HEK293 (cell line): ENCODE data around the gene SLC25A39.

Experiments
- CTCF ChIA-PET: fragments of 350-600 bp; formaldehyde crosslinking; extraction: SDS; loops from one replicate; lab custom pipeline; 2021; ENCODE audit warnings: antibody characterized with exemption; lab: Yijun Ruan, JAX
- POLR2A ChIA-PET: fragments of 300-600 bp; formaldehyde crosslinking; extraction: SDS; loops from one replicate; lab custom pipeline; 2020; ENCODE audit warnings: antibody characterized with exemption, inconsistent platforms; lab: Yijun Ruan, JAX
- H3K27ac ChIP-seq: fragments of 200-500 bp; sonication (Bioruptor generic); 2 replicates; pipeline ENCODE4 v1.5.1; 2014; ENCODE audit warnings: low read depth, low read length, control low read depth, inconsistent platforms; ENCODE audit errors: extremely low read depth
- H3K36me3 ChIP-seq, 2 experiments: fragments of 200-500 bp in 1 of 2; sonication (Bioruptor generic) in 1 of 2; 1 replicate in 1 of 2; 2 replicates in 1 of 2; pipeline ENCODE4 v1.5.1; 2014 to 2017; ENCODE audit warnings: inconsistent platforms in 2 of 2, low read length in 2 of 2; ENCODE audit not compliant: control insufficient read depth in 2 of 2, insufficient read depth in 1 of 2
- H3K4me1 ChIP-seq: fragments of 200-500 bp; sonication (Bioruptor generic); 2 replicates; pipeline ENCODE4 v1.5.1; 2014; ENCODE audit warnings: mild to moderate bottlenecking, low read length, inconsistent platforms; ENCODE audit not compliant: control insufficient read depth, insufficient read depth
- H3K4me3 ChIP-seq: 2 replicates; pipeline ENCODE4 v1.5.1; 2011; ENCODE audit warnings: low read depth, mild to moderate bottlenecking, control low read depth, low read length, moderate library complexity
- H3K9me3 ChIP-seq: fragments of 200-500 bp; sonication (Bioruptor generic); 2 replicates; pipeline ENCODE4 v1.5.1; 2014; ENCODE audit warnings: low read depth, low read length, inconsistent platforms; ENCODE audit not compliant: control insufficient read depth, insufficient read depth
- HIC1 ChIP-seq: fragments of 450-650 bp; formaldehyde crosslinking; IDR thresholded peaks from 2 replicates; pipeline ENCODE4 v1.5.1; 2016; ENCODE audit warnings: missing biosample characterization, missing genetic modification characterization
- KLF8 ChIP-seq: fragments of 450-650 bp; formaldehyde crosslinking; IDR thresholded peaks from 2 replicates; pipeline ENCODE4 v1.5.1; 2016; ENCODE audit warnings: missing biosample characterization, missing genetic modification characterization
- MZF1 ChIP-seq: fragments of 450-650 bp; formaldehyde crosslinking; IDR thresholded peaks from 2 replicates; pipeline ENCODE4 v1.5.1; 2017; ENCODE audit warnings: missing biosample characterization, missing genetic modification characterization, borderline replicate concordance
- OVOL3 ChIP-seq: fragments of 450-650 bp; formaldehyde crosslinking; IDR thresholded peaks from 2 replicates; pipeline ENCODE4 v1.5.1; 2016; ENCODE audit warnings: missing biosample characterization, missing genetic modification characterization
- SALL2 ChIP-seq: fragments of 450-650 bp; formaldehyde crosslinking; IDR thresholded peaks from 2 replicates; pipeline ENCODE4 v1.5.0; 2017; ENCODE audit warnings: missing biosample characterization, mild to moderate bottlenecking, missing genetic modification characterization, borderline replicate concordance
- SP2 ChIP-seq: fragments of 450-650 bp; formaldehyde crosslinking; IDR thresholded peaks from 2 replicates; pipeline ENCODE4 v1.5.1; 2016; ENCODE audit warnings: missing biosample characterization, missing genetic modification characterization
- ZBTB17 ChIP-seq: fragments of 450-650 bp; formaldehyde crosslinking; IDR thresholded peaks from 2 replicates; pipeline ENCODE4 v1.5.1; 2016; ENCODE audit warnings: missing biosample characterization, missing genetic modification characterization
- ZBTB20 ChIP-seq: fragments of 450-650 bp; formaldehyde crosslinking; IDR thresholded peaks from 2 replicates; pipeline ENCODE4 v1.5.1; 2016; ENCODE audit warnings: missing biosample characterization, missing genetic modification characterization
- ZFHX2 ChIP-seq: fragments of 450-650 bp; formaldehyde crosslinking; conservative IDR thresholded peaks from 2 replicates; pipeline ENCODE4 v1.5.1; 2016; ENCODE audit warnings: missing biosample characterization, missing genetic modification characterization
- ZFP41 ChIP-seq: fragments of 450-650 bp; formaldehyde crosslinking; IDR thresholded peaks from 2 replicates; pipeline ENCODE4 v1.5.1; 2016; ENCODE audit warnings: missing biosample characterization, missing genetic modification characterization, borderline replicate concordance
- ZNF155 ChIP-seq: fragments of 450-650 bp; formaldehyde crosslinking; IDR thresholded peaks from 2 replicates; pipeline ENCODE4 v1.5.1; 2016; ENCODE audit warnings: missing biosample characterization, missing genetic modification characterization
- ZNF2 ChIP-seq: fragments of 450-650 bp; formaldehyde crosslinking; IDR thresholded peaks from 2 replicates; pipeline ENCODE4 v1.5.1; 2016; ENCODE audit warnings: missing biosample characterization, missing genetic modification characterization
- ZNF202 ChIP-seq: fragments of 450-650 bp; formaldehyde crosslinking; IDR thresholded peaks from 2 replicates; pipeline ENCODE4 v1.5.1; 2016; ENCODE audit warnings: missing biosample characterization, missing genetic modification characterization, borderline replicate concordance
- ZNF26 ChIP-seq: fragments of 450-650 bp; formaldehyde crosslinking; IDR thresholded peaks from 2 replicates; pipeline ENCODE4 v1.5.1; 2016; ENCODE audit warnings: missing biosample characterization, missing genetic modification characterization
- ZNF292 ChIP-seq: fragments of 450-650 bp; formaldehyde crosslinking; IDR thresholded peaks from 2 replicates; pipeline ENCODE4 v1.5.1; 2016; ENCODE audit warnings: low read depth, missing biosample characterization, missing genetic modification characterization, borderline replicate concordance
- ZNF341 ChIP-seq: fragments of 450-650 bp; formaldehyde crosslinking; IDR thresholded peaks from 2 replicates; pipeline ENCODE4; 2016; ENCODE audit warnings: low read depth, missing biosample characterization, missing genetic modification characterization
- ZNF449 ChIP-seq: fragments of 450-650 bp; formaldehyde crosslinking; IDR thresholded peaks from 2 replicates; pipeline ENCODE4 v1.5.1; 2017; ENCODE audit warnings: missing biosample characterization, mild to moderate bottlenecking, missing genetic modification characterization, moderate library complexity
- ZNF48 ChIP-seq: fragments of 450-650 bp; formaldehyde crosslinking; IDR thresholded peaks from 2 replicates; pipeline ENCODE4 v1.5.1; 2016; ENCODE audit warnings: missing biosample characterization, missing genetic modification characterization
- ZNF610 ChIP-seq: fragments of 450-650 bp; formaldehyde crosslinking; IDR thresholded peaks from 2 replicates; pipeline ENCODE4 v1.5.1; 2016; ENCODE audit warnings: missing biosample characterization, missing genetic modification characterization, borderline replicate concordance
- ZNF626 ChIP-seq: fragments of 450-650 bp; sonication (Bioruptor Pico); formaldehyde crosslinking; IDR thresholded peaks from 2 replicates; pipeline ENCODE4 v1.5.1; 2018; ENCODE audit warnings: missing biosample characterization, missing genetic modification characterization, inconsistent platforms
- ZNF692 ChIP-seq: fragments of 450-650 bp; formaldehyde crosslinking; IDR thresholded peaks from 2 replicates; pipeline ENCODE4 v1.5.1; 2016; ENCODE audit warnings: missing biosample characterization, missing genetic modification characterization
- ZNF701 ChIP-seq: fragments of 450-650 bp; formaldehyde crosslinking; IDR thresholded peaks from 2 replicates; pipeline ENCODE4 v1.5.1; 2016; ENCODE audit warnings: missing biosample characterization, missing genetic modification characterization
- ZNF830 ChIP-seq: fragments of 450-650 bp; IDR thresholded peaks from 2 replicates; pipeline ENCODE4 v1.5.0; 2018; ENCODE audit warnings: missing biosample characterization, missing genetic modification characterization, low read depth, mild to moderate bottlenecking, moderate library complexity
- ZNF837 ChIP-seq: fragments of 450-650 bp; formaldehyde crosslinking; IDR thresholded peaks from 2 replicates; pipeline ENCODE4 v1.5.1; 2016; ENCODE audit warnings: missing biosample characterization, missing genetic modification characterization

Gene SLC25A39

GRCh38 chr17:44356241-44356640 is 31.6 kb upstream of the SLC25A39 start (continued):
- no peak for TF ChIP-seq ZNF692
- TF ChIP-seq HIC1 (tag by site-specific recombination): no peak
- no peak for TF ChIP-seq ZNF837 (tag by site-specific recombination)
- no peak for TF ChIP-seq SALL2 (tag by site-specific recombination)
- no peak for TF ChIP-seq KLF8 (tag by site-specific recombination)
- TF ChIP-seq ZFP41: no peak
- TF ChIP-seq ZNF48 (tag by site-specific recombination): no peak
- TF ChIP-seq ZNF202 (tag by site-specific recombination): no peak
- no peak for TF ChIP-seq ZNF341
- no peak for TF ChIP-seq ZNF155 (tag by site-specific recombination)
- TF ChIP-seq ZNF610: no peak

GRCh38 chr17:44355642-44356099 is 31.0 kb upstream of the SLC25A39 start:
- Histone ChIP-seq H3K4me1 (no peaks in the 10 kb centered on the region), H3K36me3 (peaks cover 0 to 49% of the 10 kb centered on the region in 2 experiments; a peak in 2 of 3 replicates), H3K4me3 (no peak overlapping the region), H3K9me3 (no peaks in the 10 kb centered on the region), H3K27ac (no peak overlapping the region)
- TF ChIP-seq ZNF626 (tag by site-specific recombination) (no peak), ZFHX2 (tag by site-specific recombination) (peak; percentile 48; the same call in 1 of the 2 replicates), ZBTB20 (peak; percentile 81)
- CTCF ChIA-PET: interaction anchor here (0.6 to 0.7 kb wide), 2 partner anchors 168 to 289 kb away, joined by 3 to 4 read pairs; no protein-coding TSS in a partner anchor
- POLR2A ChIA-PET: no interaction called here

- TF ChIP-seq ZNF830 (tag by site-specific recombination): no peak
- no peak for TF ChIP-seq ZNF2 (tag by site-specific recombination)
- TF ChIP-seq ZNF701 (tag by site-specific recombination): no peak
- no peak for TF ChIP-seq OVOL3 (tag by site-specific recombination)
- TF ChIP-seq MZF1 (tag by site-specific recombination): no peak
- TF ChIP-seq ZNF26 (tag by site-specific recombination): no peak
- TF ChIP-seq ZNF449 (tag by site-specific recombination): no peak
- TF ChIP-seq ZBTB17 (tag by site-specific recombination): peak; percentile 48
- no peak for TF ChIP-seq ZNF292
- 0 out of 2 replicates have a peak, but pooled peaks have one; percentile 13 for TF ChIP-seq SP2 (tag by site-specific recombination)
- peaks cover 0 to 56% of the 10 kb centered on the region in 2 experiments; a peak in 2 of 3 replicates for H3K36me3 ChIP-seq
- H3K9me3 ChIP-seq: no peaks in the 10 kb centered on the region
- H3K27ac ChIP-seq: no peak overlapping the region
- H3K4me1 ChIP-seq: no peaks in the 10 kb centered on the region
- CTCF ChIA-PET: interaction anchor here (0.6 to 1.0 kb wide), 3 partner anchors 8 to 290 kb away, joined by 3 to 4 read pairs (median 4); partner anchors contain the start of gene FAM171A2
- H3K4me3 ChIP-seq: no peak overlapping the region
- POLR2A ChIA-PET: no interaction called here
Observed at GRCh38 chr17:44354582-44355561, 30.2 kb upstream of the SLC25A39 start.
